IMR-90 (cell line): Measurements from ENCODE around the gene SULT1B1. TPM values are rescaled to one million over a fixed set of nuclear protein-coding genes. Genes with fewer than 3 reads are reported as not detected.

Experiments
- ATAC-seq: fragments of 200-7000 bp; cut with Tn5 transposase; 2 replicates; pipeline ENCODE4 v1.9.1; 2020; ENCODE audit warnings: low read depth, mild to moderate bottlenecking, moderate library complexity
- BruUV-seq: library from RNA; stranded (reverse); fragments of 400-500 nt; replicated peaks from 2 replicates; lab custom pipeline; 2021; lab: Mats Ljungman, UMichigan
- CTCF ChIA-PET: fragments of 300-600 bp; formaldehyde crosslinking; extraction: SDS; loops from one replicate; lab custom pipeline; 2021; ENCODE audit warnings: antibody characterized with exemption; lab: Yijun Ruan, JAX
- POLR2A ChIA-PET: fragments of 300-600 bp; sonication (Branson Sonifier 250); formaldehyde crosslinking; loops from one replicate; lab custom pipeline; 2022; ENCODE audit warnings: antibody characterized with exemption; ENCODE audit not compliant: unreplicated experiment; lab: Charles Lee
- DNase-seq: peaks from one replicate; pipeline ENCODE4 v3.0.0; 2013
- H2AFZ ChIP-seq: replicated peaks from 2 replicates; pipeline ENCODE3; 2013; ENCODE audit warnings: low read length, mild to moderate bottlenecking; ENCODE audit not compliant: poor library complexity
- H2AK5ac ChIP-seq: 2 replicates; pipeline ENCODE4 v1.6.1; 2013; ENCODE audit warnings: low read depth, low read length, inconsistent platforms
- H2AK9ac ChIP-seq: replicated peaks from 2 replicates; pipeline ENCODE3; 2013; ENCODE audit warnings: mild to moderate bottlenecking, low read depth, low read length, moderate library complexity; ENCODE audit not compliant: poor library complexity
- H2BK120ac ChIP-seq: 2 replicates; pipeline ENCODE4 v1.6.1; 2013; ENCODE audit warnings: low read depth, low read length, inconsistent platforms
- H2BK15ac ChIP-seq: 3 replicates; pipeline ENCODE4 v1.6.1; 2013; ENCODE audit warnings: low read depth, low read length, inconsistent platforms
- H2BK20ac ChIP-seq: 2 replicates; pipeline ENCODE4 v1.6.1; 2013; ENCODE audit warnings: low read depth, mild to moderate bottlenecking, inconsistent platforms, low read length, moderate library complexity
- H2BK5ac ChIP-seq: 2 replicates; pipeline ENCODE4 v1.6.1; 2013; ENCODE audit warnings: mild to moderate bottlenecking, low read depth, low read length, inconsistent platforms; ENCODE audit not compliant: poor library complexity, severe bottlenecking
- H3K14ac ChIP-seq: replicated peaks from 2 replicates; pipeline ENCODE4 v1.6.1; 2013; ENCODE audit warnings: low read depth, low read length, inconsistent platforms
- H3K18ac ChIP-seq: 2 replicates; pipeline ENCODE4 v1.6.1; 2013; ENCODE audit warnings: low read depth, low read length, control low read depth
- H3K23ac ChIP-seq: 2 replicates; pipeline ENCODE4 v1.6.1; 2013; ENCODE audit warnings: low read depth, low read length, inconsistent platforms
- H3K27ac ChIP-seq: 2 replicates; pipeline ENCODE4 v1.5.1; 2013; ENCODE audit warnings: mild to moderate bottlenecking, control low read depth, low read length; ENCODE audit not compliant: insufficient read depth
- H3K27me3 ChIP-seq: 2 replicates; pipeline ENCODE4 v1.6.1; 2013; ENCODE audit warnings: low read length; ENCODE audit not compliant: control insufficient read depth, insufficient read depth
- H3K36me3 ChIP-seq: 2 replicates; pipeline ENCODE4 v1.6.1; 2013; ENCODE audit warnings: low read length, mixed read lengths; ENCODE audit not compliant: control insufficient read depth, insufficient read depth
- H3K4ac ChIP-seq: 2 replicates; pipeline ENCODE4 v1.6.1; 2013; ENCODE audit warnings: low read depth, low read length, inconsistent platforms
- H3K4me1 ChIP-seq: 2 replicates; pipeline ENCODE4 v1.6.1; 2013; ENCODE audit warnings: low read length, mixed read lengths; ENCODE audit not compliant: control insufficient read depth, insufficient read depth
- H3K4me2 ChIP-seq: 2 replicates; pipeline ENCODE4 v1.6.1; 2013; ENCODE audit warnings: low read depth, mild to moderate bottlenecking, control low read depth, low read length, moderate library complexity
- H3K4me3 ChIP-seq: 2 replicates; pipeline ENCODE4 v1.5.1; 2013; ENCODE audit warnings: low read depth, mild to moderate bottlenecking, control low read depth, low read length, moderate library complexity; ENCODE audit not compliant: insufficient read depth
- H3K56ac ChIP-seq: 2 replicates; pipeline ENCODE4 v1.6.1; 2013; ENCODE audit warnings: low read length, inconsistent platforms; ENCODE audit not compliant: insufficient read depth; ENCODE audit errors: extremely low read depth
- H3K79me1 ChIP-seq, 2 experiments: 2 replicates each; pipeline ENCODE4 v1.6.1; 2013; ENCODE audit warnings: low read length in 2 of 2, inconsistent platforms in 1 of 2, low read depth in 1 of 2
- H3K9ac ChIP-seq: 2 replicates; pipeline ENCODE4 v1.6.1; 2013; ENCODE audit warnings: low read depth, low read length, control low read depth
- H3K9me1 ChIP-seq: 2 replicates; pipeline ENCODE4 v1.6.1; 2013; ENCODE audit warnings: low read length, inconsistent platforms; ENCODE audit not compliant: insufficient read depth
- H3K9me3 ChIP-seq: 2 replicates; pipeline ENCODE4 v1.6.1; 2013; ENCODE audit warnings: low read length; ENCODE audit not compliant: control insufficient read depth, insufficient read depth
- H4K20me1 ChIP-seq: 2 replicates; pipeline ENCODE4 v1.6.1; 2013; ENCODE audit warnings: low read length, inconsistent platforms; ENCODE audit not compliant: insufficient read depth
- H4K5ac ChIP-seq: 2 replicates; pipeline ENCODE4 v1.6.1; 2013; ENCODE audit warnings: mild to moderate bottlenecking, low read depth, low read length, control low read depth
- H4K8ac ChIP-seq, 2 experiments: 2 replicates each; pipeline ENCODE4 v1.6.1; 2013; ENCODE audit warnings: low read depth in 2 of 2, low read length in 2 of 2, control low read depth in 1 of 2, inconsistent platforms in 1 of 2
- H4K91ac ChIP-seq: 2 replicates; pipeline ENCODE4 v1.6.1; 2013; ENCODE audit warnings: low read depth, low read length, inconsistent platforms; ENCODE audit not compliant: insufficient read depth
- BHLHE40 ChIP-seq: fragments of 150-350 bp; IDR thresholded peaks from 2 replicates; pipeline ENCODE4 v1.6.1; 2016; ENCODE audit warnings: mild to moderate bottlenecking, low read depth, low read length
- CEBPB ChIP-seq: IDR thresholded peaks from 2 replicates; pipeline ENCODE4 v1.6.1; 2012; ENCODE audit warnings: low read depth, low read length, improper control_type of control experiment
- CHD1 ChIP-seq: IDR thresholded peaks from 2 replicates; pipeline ENCODE4 v1.6.1; 2012; ENCODE audit warnings: low read depth, low read length, improper control_type of control experiment
- CTCF ChIP-seq: conservative IDR thresholded peaks from 2 replicates; pipeline ENCODE4 v1.5.1; 2012; ENCODE audit warnings: mild to moderate bottlenecking, low read depth, low read length, improper control_type of control experiment
- ELK1 ChIP-seq: fragments of 150-350 bp; IDR thresholded peaks from 2 replicates; pipeline ENCODE4 v1.6.1; 2016; ENCODE audit warnings: low read depth, mild to moderate bottlenecking, low read length, moderate library complexity, borderline replicate concordance
- FOS ChIP-seq: fragments of 150-350 bp; IDR thresholded peaks from 2 replicates; pipeline ENCODE4 v1.6.1; 2016; ENCODE audit warnings: low read depth, low read length
- MAFK ChIP-seq: IDR thresholded peaks from 2 replicates; pipeline ENCODE4 v1.6.1; 2012; ENCODE audit warnings: low read depth, low read length, improper control_type of control experiment
- MAZ ChIP-seq: IDR thresholded peaks from 2 replicates; pipeline ENCODE4 v1.6.1; 2012; ENCODE audit warnings: low read depth, mild to moderate bottlenecking, low read length, improper control_type of control experiment, moderate library complexity, borderline replicate concordance
- MXI1 ChIP-seq: IDR thresholded peaks from 2 replicates; pipeline ENCODE4 v1.6.1; 2012; ENCODE audit warnings: low read depth, mild to moderate bottlenecking, low read length, moderate library complexity, borderline replicate concordance
- NFE2L2 ChIP-seq: fragments of 150-350 bp; IDR thresholded peaks from 2 replicates; pipeline ENCODE4 v1.6.1; 2016; ENCODE audit warnings: low read depth, mild to moderate bottlenecking, low read length
- POLR2A ChIP-seq: IDR thresholded peaks from 2 replicates; pipeline ENCODE4 v1.6.1; 2012; ENCODE audit warnings: mild to moderate bottlenecking, low read depth, low read length
- RAD21 ChIP-seq: IDR thresholded peaks from 2 replicates; pipeline ENCODE4 v1.6.1; 2012; ENCODE audit warnings: low read length, improper control_type of control experiment
- RCOR1 ChIP-seq: IDR thresholded peaks from 2 replicates; pipeline ENCODE4 v1.6.1; 2012; ENCODE audit warnings: mild to moderate bottlenecking, low read length, improper control_type of control experiment; ENCODE audit not compliant: insufficient replicate concordance
- RFX5 ChIP-seq: IDR thresholded peaks from 2 replicates; pipeline ENCODE4 v1.8.0; 2012; ENCODE audit warnings: low read depth, mild to moderate bottlenecking, low read length, moderate library complexity
- SMC3 ChIP-seq: fragments of 150-350 bp; IDR thresholded peaks from 2 replicates; pipeline ENCODE4 v1.6.1; 2016; ENCODE audit warnings: low read depth, mild to moderate bottlenecking, antibody characterized with exemption, low read length, moderate library complexity
- USF2 ChIP-seq: fragments of 150-350 bp; IDR thresholded peaks from 2 replicates; pipeline ENCODE4 v1.6.1; 2017; ENCODE audit warnings: mild to moderate bottlenecking, antibody characterized with exemption, low read length, low read depth
- WGBS, 2 experiments: methylation state at CpG; one replicate each; pipeline versions ENCODE4 v1.1.5 to v1.1.7; 2013; ENCODE audit warnings: missing lambda C conversion rate in 2 of 2; ENCODE audit not compliant: insufficient read length in 1 of 2; ENCODE audit errors: extremely low coverage in 2 of 2; 5-methylcytosine and 5-hydroxymethylcytosine counted together
- dilution Hi-C: fragments of 300-500 bp; cut with HindIII; formaldehyde crosslinking; loops from one replicate; pipeline ENCODE4 v1.14.3; 2018; ENCODE audit warnings: low sequenced_read_pairs; ENCODE audit not compliant: unreplicated experiment
- in situ Hi-C: fragments of 300-500 bp; cut with MboI; formaldehyde crosslinking; loops from 3 replicates; pipeline ENCODE4 v1.14.3; 2019; ENCODE audit warnings: low sequenced_read_pairs, inconsistent platforms, mixed read lengths
- intact Hi-C: fragments of 100-400 bp; cut with micrococcal nuclease; formaldehyde crosslinking; loops from 2 replicates; pipeline ENCODE4 v1.10.0; 2022
- polyA plus RNA-seq, 3 experiments: library from polyadenylated mRNA; depleted of rRNA; stranded (reverse); fragments of >200 nt; gene quantifications; 2 replicates each; pipeline ENCODE4 v1.2.3, GENCODE V29; 2012; ENCODE audit warnings: low replicate concordance in 1 of 3
- total RNA-seq: library from RNA; depleted of rRNA; stranded (reverse); fragments of >200 nt; gene quantifications from 2 replicates; pipeline ENCODE4 v1.2.3, GENCODE V29; 2012

Gene SULT1B1
- total and polyA plus RNA-seq, 2 of the 4 experiments (the other 2 are of a cell fraction), result 0.05 to 0.18 TPM

GRCh38 chr4:69775321-69775867 is 15.0 kb upstream of the SULT1B1 start:
- ChIA-PET POLR2A (no interaction called here), CTCF (no interaction called here)
- ATAC-seq (no peak), DNase-seq (no peak)
- Histone ChIP-seq H3K18ac (no peak overlapping the region), H4K8ac (no peak overlapping the region), H3K27ac (no peak overlapping the region), H4K20me1 (no peaks in the 10 kb centered on the region), H3K9me1 (no peaks in the 10 kb centered on the region), H3K4me1 (no peaks in the 10 kb centered on the region), H3K36me3 (no peaks in the 10 kb centered on the region), H3K4ac (no peak overlapping the region), H2BK120ac (no peak overlapping the region), H3K27me3 (no peaks in the 10 kb centered on the region), H2BK15ac (no peak overlapping the region), H4K91ac (no peak overlapping the region), H2AFZ (no peak overlapping the region), H3K79me1 (no peaks in the 10 kb centered on the region), H3K14ac (no peak overlapping the region), H3K9me3 (no peaks in the 10 kb centered on the region), H2AK9ac (no peak overlapping the region), H2AK5ac (no peak overlapping the region), H2BK20ac (no peak overlapping the region), H3K23ac (no peak overlapping the region), H4K5ac (no peak overlapping the region), H3K9ac (no peak overlapping the region), H3K56ac (no peak overlapping the region), H3K4me3 (no peak overlapping the region), H2BK5ac (no peak overlapping the region), H3K4me2 (no peak overlapping the region)
- no CpG with 5 or more reads among the region's 2 CpGs for WGBS, 2 experiments
- dilution Hi-C loops, result no loop called here
- BruUV-seq, result no TSS peak
- in situ Hi-C loops, result no loop called here
- TF ChIP-seq CHD1, result no peak
- no peak for TF ChIP-seq MXI1
- TF ChIP-seq RFX5, result no peak
- no peak for TF ChIP-seq FOS
- no peak for TF ChIP-seq MAZ
- TF ChIP-seq POLR2A, result no peak
- no peak for TF ChIP-seq CEBPB
- TF ChIP-seq BHLHE40, result no peak
- no peak for TF ChIP-seq ELK1
- TF ChIP-seq RAD21, result no peak
- no peak for TF ChIP-seq CTCF
- TF ChIP-seq MAFK, result no peak
- no peak for TF ChIP-seq NFE2L2
- no peak for TF ChIP-seq USF2
- TF ChIP-seq SMC3, result no peak
- no peak for TF ChIP-seq RCOR1
- intact Hi-C loops, result no loop called here
